Lower leg skin (tissue), 4 donors: ENCODE data around the gene SNTG2. TPM values are rescaled to one million over a fixed set of nuclear protein-coding genes. Genes with fewer than 3 reads are reported as not detected.

ENCODE experiments used
- DNase-seq, 2 donors: peaks; one replicate each; pipeline ENCODE4 v3.0.0-alpha.2; 2019; ENCODE audit warnings: low spot score in 2 of 2
- H3K4me3 ChIP-seq: fragments of 200-600 bp; sonication (generic); 2 replicates; pipeline ENCODE4 v1.5.1; 2017; ENCODE audit warnings: mild to moderate bottlenecking, low read depth; ENCODE audit not compliant: poor library complexity, severe bottlenecking
- CTCF ChIP-seq, 3 donors: fragments of 450-650 bp; IDR thresholded peaks; one replicate each; pipeline ENCODE4 v1.5.1; 2016; ENCODE audit warnings: antibody characterized with exemption in 3 of 3, mild to moderate bottlenecking in 3 of 3, moderate library complexity in 2 of 3
- POLR2A ChIP-seq, 2 donors: fragments of 450-650 bp; IDR thresholded peaks; one replicate each; pipeline ENCODE4 v1.6.1; 2016 to 2017; ENCODE audit warnings: antibody characterized with exemption in 2 of 2, mild to moderate bottlenecking in 1 of 2, moderate library complexity in 1 of 2
- WGBS, 2 donors: methylation state at CpG; one replicate each; pipeline ENCODE4 v1.1.5; 2018; 5-methylcytosine and 5-hydroxymethylcytosine counted together
- intact Hi-C: fragments of 100-400 bp; cut with DNase I; formaldehyde crosslinking; loops from one replicate; pipeline ENCODE4 v1.15.0; 2023; ENCODE audit warnings: low total_unique reads
- total RNA-seq, 4 donors: library from RNA; depleted of rRNA; stranded (reverse); fragments of >200 nt; gene quantifications; one replicate each; pipeline ENCODE4 v1.1.0, GENCODE V29; 2016

Gene SNTG2
- total RNA-seq, 4 donors from 2014 or later: 1.4 to 15.3 (median 6.3) TPM

- TF ChIP-seq CTCF (IDR thresholded peaks at IDR 0.05): no peak
- TF ChIP-seq POLR2A (IDR thresholded peaks at IDR 0.05): no peak
- DNase-seq: no peak
- intact Hi-C loops: no loop called here
- H3K4me3 ChIP-seq: no peak overlapping the region
- 93 to 95% methylated on average over 7 of the region's 7 CpGs for WGBS, 2 donors
Measured at GRCh38 chr2:916935-917334, 33.7 kb upstream of the SNTG2 start.

GRCh38 chr2:919672-920071 lies 31.0 kb upstream of the SNTG2 start:
- TF ChIP-seq POLR2A (IDR thresholded peaks at IDR 0.05): no peak
- no peak for TF ChIP-seq CTCF (IDR thresholded peaks at IDR 0.05)
- intact Hi-C loops: no loop called here
- no peak overlapping the region for H3K4me3 ChIP-seq
- no peak for DNase-seq

- intact Hi-C loops: no loop called here
- no peak for DNase-seq
- H3K4me3 ChIP-seq: no peak overlapping the region
- TF ChIP-seq POLR2A (IDR thresholded peaks at IDR 0.05): no peak
- TF ChIP-seq CTCF (IDR thresholded peaks at IDR 0.05): no peak
- WGBS, 2 donors: 86 to 88% methylated on average over 11 of the region's 11 CpGs
Measured at GRCh38 chr2:920573-920972, 30.1 kb upstream of the SNTG2 start.

- WGBS, 2 donors: 91 to 94% methylated on average over 13 of the region's 13 CpGs
- no peak overlapping the region for H3K4me3 ChIP-seq
- no peak for TF ChIP-seq CTCF (IDR thresholded peaks at IDR 0.05)
- TF ChIP-seq POLR2A (IDR thresholded peaks at IDR 0.05): no peak
- DNase-seq: no peak
- intact Hi-C loops: no loop called here
Measured at GRCh38 chr2:920999-921398, 29.6 kb upstream of the SNTG2 start.

GRCh38 chr2:922185-922584 lies 28.5 kb upstream of the SNTG2 start:
- intact Hi-C loops: no loop called here
- DNase-seq: no peak
- 89 to 93% methylated on average over 5 to 10 of the region's 10 CpGs for WGBS, 2 donors

More at GRCh38 chr2:922185-922584, 28.5 kb upstream of the SNTG2 start:
- TF ChIP-seq CTCF (IDR thresholded peaks at IDR 0.05): no peak
- no peak for TF ChIP-seq POLR2A (IDR thresholded peaks at IDR 0.05)
- no peak overlapping the region for H3K4me3 ChIP-seq
